ENCODE data around the gene TAS2R46.
"Not testable (repeated sequence)": the region's sequence is repeated elsewhere in the genome, so short reads cannot be mapped to it uniquely, and the experiment has no call there.

DNA sequence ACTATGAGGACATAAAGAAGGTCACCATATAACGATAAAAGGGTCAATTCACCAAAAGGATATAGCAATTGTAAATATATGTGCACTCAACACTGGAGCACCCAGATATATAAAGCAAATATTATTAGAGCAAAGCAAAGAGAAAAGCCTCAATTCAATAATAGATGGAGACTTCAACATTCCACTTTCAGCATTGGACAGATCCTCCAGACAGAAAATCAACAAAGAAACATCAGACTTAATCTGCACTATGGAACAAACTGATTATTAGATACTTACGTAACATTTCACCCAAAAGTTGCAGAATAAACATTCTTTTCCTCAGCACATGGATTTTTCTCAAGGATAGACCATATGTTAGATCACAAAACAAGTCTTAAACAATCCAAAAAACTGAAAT lies 20.7 kb downstream of the TAS2R46 start:
- TF ChIP-seq EZH2 (IDR thresholded peaks at IDR 0.05; ENCODE audit: borderline replicate concordance, low read depth, low read length, poor library complexity, severe bottlenecking): not testable (repeated sequence)
- TF ChIP-seq, protein P1, sequence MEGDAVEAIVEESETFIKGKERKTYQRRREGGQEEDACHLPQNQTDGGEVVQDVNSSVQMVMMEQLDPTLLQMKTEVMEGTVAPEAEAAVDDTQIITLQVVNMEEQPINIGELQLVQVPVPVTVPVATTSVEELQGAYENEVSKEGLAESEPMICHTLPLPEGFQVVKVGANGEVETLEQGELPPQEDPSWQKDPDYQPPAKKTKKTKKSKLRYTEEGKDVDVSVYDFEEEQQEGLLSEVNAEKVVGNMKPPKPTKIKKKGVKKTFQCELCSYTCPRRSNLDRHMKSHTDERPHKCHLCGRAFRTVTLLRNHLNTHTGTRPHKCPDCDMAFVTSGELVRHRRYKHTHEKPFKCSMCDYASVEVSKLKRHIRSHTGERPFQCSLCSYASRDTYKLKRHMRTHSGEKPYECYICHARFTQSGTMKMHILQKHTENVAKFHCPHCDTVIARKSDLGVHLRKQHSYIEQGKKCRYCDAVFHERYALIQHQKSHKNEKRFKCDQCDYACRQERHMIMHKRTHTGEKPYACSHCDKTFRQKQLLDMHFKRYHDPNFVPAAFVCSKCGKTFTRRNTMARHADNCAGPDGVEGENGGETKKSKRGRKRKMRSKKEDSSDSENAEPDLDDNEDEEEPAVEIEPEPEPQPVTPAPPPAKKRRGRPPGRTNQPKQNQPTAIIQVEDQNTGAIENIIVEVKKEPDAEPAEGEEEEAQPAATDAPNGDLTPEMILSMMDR (conservative IDR thresholded peaks at IDR 0.05; ENCODE audit: low read depth, low read length): not testable (repeated sequence)
